Measurements from ENCODE around the gene BRD1.
"Not testable (repeated sequence)": the region's sequence is repeated elsewhere in the genome, so short reads cannot be mapped to it uniquely, and the experiment has no call there.

Gene BRD1

GRCh38 chr22:49785841-49786471 is 41.7 kb downstream of the BRD1 start:
- in situ Hi-C loops (cut with MboI; ENCODE audit: low sequenced_read_pairs) = no loop called here

- in situ Hi-C loops (cut with MboI; ENCODE audit: low sequenced_read_pairs) = no loop called here
These were observed 42.6 kb downstream of the BRD1 start for GRCh38 chr22:49785046-49785521.

GRCh38 chr22:49784630-49784971 is 43.1 kb downstream of the BRD1 start:
- in situ Hi-C loops (cut with MboI; ENCODE audit: low sequenced_read_pairs) = no loop called here

- in situ Hi-C loops (cut with MboI; ENCODE audit: low sequenced_read_pairs) = no loop called here
These were observed 43.6 kb downstream of the BRD1 start for GRCh38 chr22:49783926-49784629.

GRCh38 chr22:49783036-49783746 is 44.5 kb downstream of the BRD1 start:
- in situ Hi-C loops (cut with MboI; ENCODE audit: low sequenced_read_pairs) = no loop called here

GRCh38 chr22:49781886-49782285 is 45.8 kb downstream of the BRD1 start:
- in situ Hi-C loops (cut with MboI; ENCODE audit: low sequenced_read_pairs) = not testable (repeated sequence)

GRCh38 chr22:49781289-49781782 is 46.3 kb downstream of the BRD1 start:
- in situ Hi-C loops (cut with MboI; ENCODE audit: low sequenced_read_pairs) = no loop called here

- in situ Hi-C loops (cut with MboI; ENCODE audit: low sequenced_read_pairs) = no loop called here
These were observed 46.9 kb downstream of the BRD1 start for GRCh38 chr22:49780698-49781288.

GRCh38 chr22:49779853-49780697 is 47.6 kb downstream of the BRD1 start:
- in situ Hi-C loops (cut with MboI; ENCODE audit: low sequenced_read_pairs) = no loop called here

GRCh38 chr22:49779211-49779610 is 48.5 kb downstream of the BRD1 start:
- in situ Hi-C loops (cut with MboI; ENCODE audit: low sequenced_read_pairs) = no loop called here

- in situ Hi-C loops (cut with MboI; ENCODE audit: low sequenced_read_pairs) = no loop called here
These were observed 50.0 kb downstream of the BRD1 start for GRCh38 chr22:49777569-49778249.

GRCh38 chr22:49776891-49777290 is 50.8 kb downstream of the BRD1 start:
- in situ Hi-C loops (cut with MboI; ENCODE audit: low sequenced_read_pairs) = no loop called here

- in situ Hi-C loops (cut with MboI; ENCODE audit: low sequenced_read_pairs) = no loop called here
These were observed 51.7 kb downstream of the BRD1 start for GRCh38 chr22:49775867-49776511.

- in situ Hi-C loops (cut with MboI; ENCODE audit: low sequenced_read_pairs) = no loop called here
These were observed 52.3 kb downstream of the BRD1 start for GRCh38 chr22:49775191-49775866.

- in situ Hi-C loops (cut with MboI; ENCODE audit: low sequenced_read_pairs) = loop anchor here (25.0 kb wide), 1 partner anchor 263 kb away; no protein-coding TSS in a partner anchor
These were observed 53.0 kb downstream of the BRD1 start for GRCh38 chr22:49774499-49775151.

- in situ Hi-C loops (cut with MboI; ENCODE audit: low sequenced_read_pairs) = loop anchor here (25.0 kb wide), 1 partner anchor 263 kb away; no protein-coding TSS in a partner anchor
These were observed 53.6 kb downstream of the BRD1 start for GRCh38 chr22:49774046-49774445.

GRCh38 chr22:49773531-49773930 is 54.1 kb downstream of the BRD1 start:
- in situ Hi-C loops (cut with MboI; ENCODE audit: low sequenced_read_pairs) = loop anchor here (25.0 kb wide), 1 partner anchor 264 kb away; no protein-coding TSS in a partner anchor

- in situ Hi-C loops (cut with MboI; ENCODE audit: low sequenced_read_pairs) = loop anchor here (25.0 kb wide), 1 partner anchor 265 kb away; no protein-coding TSS in a partner anchor
These were observed 55.0 kb downstream of the BRD1 start for GRCh38 chr22:49772692-49773091.

Data from HL-60/S4 treated with phorbol 12-myristate 13-acetate at 8.2 ng/mL for 4 days and 3 days (cell line).